H9 (cell line): ENCODE measurements around the gene N4BP3. TPM values are rescaled to one million over a fixed set of nuclear protein-coding genes. Genes with fewer than 3 reads are reported as not detected.
"Not testable (repeated sequence)": the region's sequence is repeated elsewhere in the genome, so short reads cannot be mapped to it uniquely, and the experiment has no call there.

Source experiments
- DNase-seq: peaks from one replicate; pipeline ENCODE4 v3.0.0-alpha.2; 2017
- H2AFZ ChIP-seq: one replicate; pipeline ENCODE4 v1.6.1; 2013; ENCODE audit warnings: mild to moderate bottlenecking, low read length, control low read depth, moderate library complexity
- H2AK5ac ChIP-seq: 2 replicates; pipeline ENCODE4 v1.6.1; 2013; ENCODE audit warnings: low read length, control low read depth, mixed read lengths; ENCODE audit not compliant: insufficient read length
- H2BK120ac ChIP-seq: one replicate; pipeline ENCODE4 v1.6.1; 2013; ENCODE audit warnings: low read depth, mild to moderate bottlenecking, low read length, control low read depth, inconsistent platforms; ENCODE audit not compliant: poor library complexity, severe bottlenecking
- H2BK12ac ChIP-seq: 2 replicates; pipeline ENCODE4 v1.6.1; 2013; ENCODE audit warnings: low read length, control low read depth, mixed read lengths, low read depth; ENCODE audit not compliant: insufficient read length
- H2BK15ac ChIP-seq: 2 replicates; pipeline ENCODE4 v1.6.1; 2013; ENCODE audit warnings: low read depth, low read length, control low read depth
- H2BK20ac ChIP-seq: one replicate; pipeline ENCODE4 v1.6.1; 2013; ENCODE audit warnings: low read depth, mild to moderate bottlenecking, low read length, control low read depth, inconsistent platforms; ENCODE audit not compliant: poor library complexity, severe bottlenecking
- H2BK5ac ChIP-seq: 2 replicates; pipeline ENCODE4 v1.6.1; 2013; ENCODE audit warnings: low read length, control low read depth, mixed read lengths; ENCODE audit not compliant: insufficient read length
- H3K14ac ChIP-seq: 2 replicates; pipeline ENCODE4 v1.6.1; 2013; ENCODE audit warnings: low read length, control low read depth; ENCODE audit not compliant: insufficient read depth
- H3K18ac ChIP-seq: 2 replicates; pipeline ENCODE4 v1.6.1; 2013; ENCODE audit warnings: low read depth, mild to moderate bottlenecking, mixed read lengths, low read length, control low read depth; ENCODE audit not compliant: insufficient read length
- H3K23ac ChIP-seq: 2 replicates; pipeline ENCODE4 v1.6.1; 2013; ENCODE audit warnings: low read length, control low read depth, mixed read lengths, low read depth; ENCODE audit not compliant: insufficient read length
- H3K23me2 ChIP-seq: 2 replicates; pipeline ENCODE4 v1.6.1; 2013; ENCODE audit warnings: low read depth, mild to moderate bottlenecking, mixed read lengths, low read length, control low read depth; ENCODE audit not compliant: insufficient read length, poor library complexity, severe bottlenecking
- H3K27ac ChIP-seq: 2 replicates; pipeline ENCODE4 v1.5.1; 2013; ENCODE audit warnings: low read length, control low read depth, mixed read lengths, low read depth; ENCODE audit not compliant: insufficient read length
- H3K27me3 ChIP-seq: 2 replicates; pipeline ENCODE4 v1.6.1; 2013; ENCODE audit warnings: low read length, control low read depth, inconsistent platforms; ENCODE audit not compliant: insufficient read depth
- H3K4ac ChIP-seq: 2 replicates; pipeline ENCODE4 v1.6.1; 2013; ENCODE audit warnings: low read depth, mild to moderate bottlenecking, control low read depth, inconsistent platforms, low read length, moderate library complexity
- H3K4me1 ChIP-seq: 2 replicates; pipeline ENCODE4 v1.6.1; 2013; ENCODE audit warnings: low read length, control low read depth, inconsistent platforms; ENCODE audit not compliant: insufficient read depth
- H3K4me2 ChIP-seq: 2 replicates; pipeline ENCODE4 v1.6.1; 2013; ENCODE audit warnings: low read length, control low read depth, mixed read lengths; ENCODE audit not compliant: insufficient read length, insufficient read depth
- H3K56ac ChIP-seq: 2 replicates; pipeline ENCODE4 v1.6.1; 2013; ENCODE audit warnings: low read depth, mild to moderate bottlenecking, mixed read lengths, low read length, control low read depth; ENCODE audit not compliant: insufficient read length
- H3K79me1 ChIP-seq: 2 replicates; pipeline ENCODE4 v1.6.1; 2013; ENCODE audit warnings: low read depth, mild to moderate bottlenecking, moderate library complexity, low read length, control low read depth, inconsistent platforms; ENCODE audit not compliant: insufficient read depth, poor library complexity, severe bottlenecking
- H3K79me2 ChIP-seq: 2 replicates; pipeline ENCODE4 v1.6.1; 2013; ENCODE audit warnings: low read length, control low read depth, inconsistent platforms; ENCODE audit not compliant: insufficient read depth
- H3K9ac ChIP-seq: 2 replicates; pipeline ENCODE4 v1.6.1; 2013; ENCODE audit warnings: low read length, control low read depth, mixed read lengths; ENCODE audit not compliant: insufficient read length; ENCODE audit errors: extremely low read depth
- H3K9me3 ChIP-seq: one replicate; pipeline ENCODE4 v1.6.1; 2013; ENCODE audit warnings: low read depth, low read length, inconsistent platforms; ENCODE audit not compliant: control insufficient read depth
- H3T11ph ChIP-seq: one replicate; pipeline ENCODE4 v1.6.1; 2013; ENCODE audit warnings: mild to moderate bottlenecking, low read length, control low read depth, inconsistent platforms
- H4K20me1 ChIP-seq: one replicate; pipeline ENCODE4 v1.6.1; 2013; ENCODE audit not compliant: control insufficient read depth, insufficient read length, insufficient read depth
- H4K5ac ChIP-seq: 2 replicates; pipeline ENCODE4 v1.6.1; 2013; ENCODE audit warnings: low read depth, mild to moderate bottlenecking, mixed read lengths, low read length, control low read depth; ENCODE audit not compliant: insufficient read length
- H4K8ac ChIP-seq: replicated peaks from 2 replicates; pipeline ENCODE4 v1.6.1; 2013; ENCODE audit warnings: low read length, control low read depth, mixed read lengths, low read depth; ENCODE audit not compliant: insufficient read length
- H4K91ac ChIP-seq: 2 replicates; pipeline ENCODE4 v1.6.1; 2013; ENCODE audit warnings: low read depth, mild to moderate bottlenecking, moderate library complexity, mixed read lengths, low read length, control low read depth; ENCODE audit not compliant: insufficient read length
- H3K27ac Mint-ChIP-seq, 3 experiments: 2 replicates in 2 of 3; 3 replicates in 1 of 3; pipeline ENCODE4 v1.8.0; 2020 to 2021; ENCODE audit warnings: mixed read lengths in 3 of 3, mild to moderate bottlenecking in 1 of 3, moderate library complexity in 1 of 3
- H3K27me3 Mint-ChIP-seq: 2 replicates; pipeline ENCODE4 v1.8.0; 2021; ENCODE audit warnings: low read depth, mild to moderate bottlenecking, moderate library complexity, mixed read lengths
- H3K36me3 Mint-ChIP-seq, 3 experiments: 2 replicates in 2 of 3; 3 replicates in 1 of 3; pipeline ENCODE4 v1.8.0; 2020 to 2021; ENCODE audit warnings: low read depth in 3 of 3, mixed read lengths in 3 of 3; ENCODE audit not compliant: insufficient read depth in 1 of 3
- H3K4me1 Mint-ChIP-seq, 2 experiments: 2 replicates each; pipeline ENCODE4 v1.8.0; 2020; ENCODE audit warnings: mixed read lengths in 2 of 2
- H3K4me3 Mint-ChIP-seq, 2 experiments: 2 replicates in 1 of 2; 3 replicates in 1 of 2; pipeline ENCODE4 v1.8.0; 2020 to 2021; ENCODE audit warnings: mild to moderate bottlenecking in 2 of 2, mixed read lengths in 2 of 2, moderate library complexity in 1 of 2
- H3K9me3 Mint-ChIP-seq, 2 experiments: 2 replicates in 1 of 2; 3 replicates in 1 of 2; pipeline ENCODE4 v1.8.0; 2020; ENCODE audit warnings: mild to moderate bottlenecking in 2 of 2, mixed read lengths in 2 of 2, moderate library complexity in 1 of 2
- CTCF ChIP-seq: fragments of 200-600 bp; sonication (generic); conservative IDR thresholded peaks from 3 replicates; pipeline ENCODE4 v1.8.0; 2021; ENCODE audit warnings: antibody characterized with exemption, mild to moderate bottlenecking
- WGBS: extraction: QIAGEN DNeasy Blood & Tissue Kit; methylation state at CpG from one replicate; pipeline ENCODE4 v1.1.7; 2013; ENCODE audit warnings: missing lambda C conversion rate, low lambda C conversion rate, mixed read lengths; ENCODE audit not compliant: insufficient read length; ENCODE audit errors: extremely low coverage; 5-methylcytosine and 5-hydroxymethylcytosine counted together
- total RNA-seq: library from RNA; stranded (reverse); gene quantifications from 2 replicates; pipeline ENCODE4 v1.2.1, GENCODE V29; 2021

The N4BP3 gene
- total RNA-seq, 1 experiment from 2014 or later = 32.1 TPM

GRCh38 chr5:178074266-178074952 lies 38.9 kb upstream of the N4BP3 start:
- H4K91ac ChIP-seq = no peak overlapping the region
- H4K5ac ChIP-seq = no peak overlapping the region
- H3K79me1 ChIP-seq = no peaks in the 10 kb centered on the region
- no peaks in the 10 kb centered on the region for H3K9me3 Mint-ChIP-seq
- H2BK5ac ChIP-seq = no peak overlapping the region
- no peak overlapping the region for H3T11ph ChIP-seq
- H3K27me3 Mint-ChIP-seq = peaks cover 23% of the 10 kb centered on the region
- H3K4ac ChIP-seq = no peak overlapping the region
- TF ChIP-seq CTCF = no peak; the same call in 2 of the 3 replicates
- DNase-seq = no peak
- H3K4me1 Mint-ChIP-seq = peaks cover 5 to 6% of the 10 kb centered on the region in 2 experiments
- H3K4me1 ChIP-seq = no peaks in the 10 kb centered on the region; the same call in 1 of the 2 replicates
- no peak overlapping the region for H3K14ac ChIP-seq
- no peak overlapping the region for H4K8ac ChIP-seq
- no peaks in the 10 kb centered on the region for H3K23me2 ChIP-seq
- no peak overlapping the region for H3K23ac ChIP-seq
- no peaks in the 10 kb centered on the region for H3K9me3 ChIP-seq
- no peak overlapping the region for H3K9ac ChIP-seq
- WGBS = no CpG with 5 or more reads among the region's 14 CpGs
- H3K4me2 ChIP-seq = no peak overlapping the region
- no peak overlapping the region for H3K4me3 Mint-ChIP-seq
- H2BK120ac ChIP-seq = no peak overlapping the region
- no peak overlapping the region for H3K56ac ChIP-seq
- H2BK12ac ChIP-seq = no peak overlapping the region
- no peak overlapping the region for H2BK15ac ChIP-seq
- no peaks in the 10 kb centered on the region for H4K20me1 ChIP-seq
- no peak overlapping the region; a peak in 1 of 7 replicates for H3K27ac Mint-ChIP-seq
- H3K27me3 ChIP-seq = no peaks in the 10 kb centered on the region; the same call in 1 of the 2 replicates
- no peaks in the 10 kb centered on the region for H3K79me2 ChIP-seq
- no peak overlapping the region for H2BK20ac ChIP-seq
- no peak overlapping the region for H2AFZ ChIP-seq
- no peaks in the 10 kb centered on the region for H3K36me3 Mint-ChIP-seq
- no peak overlapping the region for H3K27ac ChIP-seq
- H2AK5ac ChIP-seq = no peak overlapping the region
- H3K18ac ChIP-seq = no peak overlapping the region

- H4K5ac ChIP-seq, H3K4ac ChIP-seq, H2BK20ac ChIP-seq, H3K4me1 Mint-ChIP-seq, H4K91ac ChIP-seq, H3K27ac Mint-ChIP-seq, H3K9ac ChIP-seq, H3T11ph ChIP-seq, H3K79me1 ChIP-seq, H2BK12ac ChIP-seq, H3K4me1 ChIP-seq, H2BK15ac ChIP-seq, H4K8ac ChIP-seq, H3K18ac ChIP-seq, H2BK5ac ChIP-seq, H3K9me3 ChIP-seq, DNase-seq, H3K9me3 Mint-ChIP-seq, H3K79me2 ChIP-seq, H3K4me3 Mint-ChIP-seq, H3K56ac ChIP-seq, H2AFZ ChIP-seq, H3K23ac ChIP-seq, H2BK120ac ChIP-seq, H3K23me2 ChIP-seq, H3K36me3 Mint-ChIP-seq, H3K27ac ChIP-seq, H3K4me2 ChIP-seq, H4K20me1 ChIP-seq, H3K14ac ChIP-seq, H3K27me3 ChIP-seq, H2AK5ac ChIP-seq: not testable (repeated sequence)
- peaks cover 23% of the 10 kb centered on the region for H3K27me3 Mint-ChIP-seq
- WGBS = no CpG with 5 or more reads among the region's 4 CpGs
Measured at GRCh38 chr5:178076965-178077364, 36.4 kb upstream of the N4BP3 start.
